ENCODE measurements around the gene NDUFA7. TPM values are rescaled to one million over a fixed set of nuclear protein-coding genes. Genes with fewer than 3 reads are reported as not detected.
"Not testable (repeated sequence)": the region's sequence is repeated elsewhere in the genome, so short reads cannot be mapped to it uniquely, and the experiment has no call there.

The NDUFA7 gene
- total and polyA plus RNA-seq, 4 donors, result 18.9 to 53.0 (median 26.7) TPM

DNA sequence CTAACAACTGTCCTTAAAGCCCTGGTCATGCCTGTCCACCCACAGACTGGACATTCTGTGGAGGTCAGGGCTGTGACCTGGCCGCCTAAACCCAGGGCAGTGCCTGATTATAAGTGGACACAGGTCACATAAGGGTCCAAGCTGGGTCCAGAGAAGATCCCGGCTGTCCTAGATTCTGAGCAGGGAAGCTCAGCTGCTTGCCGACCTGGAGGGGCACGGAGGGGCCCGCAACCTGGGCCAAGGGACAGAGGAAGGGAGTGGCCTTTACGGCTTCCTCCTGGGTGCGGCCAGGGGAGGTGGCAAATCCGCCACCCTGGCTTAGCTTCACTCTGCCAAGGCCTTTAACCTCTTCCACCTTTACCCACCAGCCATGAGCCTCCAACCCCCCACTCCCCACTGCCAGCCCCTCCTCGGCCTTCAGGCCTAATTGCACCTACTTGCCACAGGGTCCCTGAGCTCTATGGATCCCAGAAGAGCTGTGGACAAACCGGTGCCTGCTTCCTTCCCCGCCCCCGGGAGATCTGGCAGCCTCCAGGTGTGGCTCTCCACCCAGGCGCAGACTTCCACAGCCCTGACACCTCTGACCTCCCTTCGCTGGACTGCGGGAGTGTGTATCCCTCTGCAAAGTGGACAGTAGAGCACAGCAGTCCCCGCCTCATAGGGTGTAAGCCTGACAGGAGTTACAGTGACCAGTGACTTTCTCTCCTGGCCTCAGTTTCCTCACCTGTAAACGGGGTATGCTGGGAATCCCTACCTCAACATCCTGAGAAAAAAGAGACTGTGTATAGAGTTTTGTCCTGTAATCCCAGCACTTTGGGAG is 14.7 kb downstream of the NDUFA7 start:
- Histone ChIP-seq H3K27me3 (ENCODE audit: control insufficient read depth in 1 of 2, insufficient read depth in 2 of 2, low read length in 1 of 2) (no peaks in the 10 kb centered on the region), H3K9me3 (ENCODE audit: control insufficient read depth, low read length) (no peaks in the 10 kb centered on the region), H3K4me3 (ENCODE audit: low read length in 2 of 2) (no peak overlapping the region), H3K36me3 (ENCODE audit: control insufficient read depth in 1 of 2, insufficient read depth in 2 of 2, low read length in 1 of 2) (no peaks in the 10 kb centered on the region), H3K27ac (ENCODE audit: low read depth in 1 of 2, low read length in 2 of 2) (no peak overlapping the region), H3K4me1 (ENCODE audit: control insufficient read depth in 1 of 2, insufficient read depth in 2 of 2, low read length in 2 of 2) (no peaks in the 10 kb centered on the region)
- WGBS, 2 donors, result 85 to 88% methylated on average over 15 to 17 of the region's 17 CpGs
- ATAC-seq (ENCODE audit: low FRiP score) (no peak), DNase-seq (peak; percentile 40 to 70)
- intact Hi-C loops (cut with DNase I), result no loop called here

GRCh38 chr19:8305798-8306197 is 15.4 kb downstream of the NDUFA7 start:
- intact Hi-C loops (cut with DNase I), result no loop called here
- DNase-seq (peak; percentile 14 to 50), ATAC-seq (ENCODE audit: low FRiP score) (no peak)
- 73 to 95% methylated on average over 4 of the region's 4 CpGs for WGBS, 2 donors
- no peaks in the 10 kb centered on the region for H3K36me3 ChIP-seq (ENCODE audit: control insufficient read depth in 1 of 2, insufficient read depth in 2 of 2, low read length in 1 of 2)
- H3K4me1 ChIP-seq (ENCODE audit: control insufficient read depth in 1 of 2, insufficient read depth in 2 of 2, low read length in 2 of 2), result no peaks in the 10 kb centered on the region
- no peak overlapping the region for H3K4me3 ChIP-seq (ENCODE audit: low read length in 2 of 2)
- H3K27me3 ChIP-seq (ENCODE audit: control insufficient read depth in 1 of 2, insufficient read depth in 2 of 2, low read length in 1 of 2), result no peaks in the 10 kb centered on the region
- H3K27ac ChIP-seq (ENCODE audit: low read depth in 1 of 2, low read length in 2 of 2), result no peak overlapping the region
- H3K9me3 ChIP-seq (ENCODE audit: control insufficient read depth, low read length), result no peaks in the 10 kb centered on the region

- no peaks in the 10 kb centered on the region for H3K9me3 ChIP-seq (ENCODE audit: control insufficient read depth, low read length)
- no peak overlapping the region for H3K27ac ChIP-seq (ENCODE audit: low read depth in 1 of 2, low read length in 2 of 2)
- intact Hi-C loops (cut with DNase I), result no loop called here
- 81 to 83% methylated on average over 33 of the region's 33 CpGs for WGBS, 2 donors
- H3K4me3 ChIP-seq (ENCODE audit: low read length in 2 of 2), result no peak overlapping the region
- no peaks in the 10 kb centered on the region for H3K27me3 ChIP-seq (ENCODE audit: control insufficient read depth in 1 of 2, insufficient read depth in 2 of 2, low read length in 1 of 2)
- no peaks in the 10 kb centered on the region for H3K4me1 ChIP-seq (ENCODE audit: control insufficient read depth in 1 of 2, insufficient read depth in 2 of 2, low read length in 2 of 2)
- ATAC-seq (ENCODE audit: low FRiP score) (no peak), DNase-seq (peak; percentile 44 to 73)
- no peaks in the 10 kb centered on the region for H3K36me3 ChIP-seq (ENCODE audit: control insufficient read depth in 1 of 2, insufficient read depth in 2 of 2, low read length in 1 of 2)
Observed at GRCh38 chr19:8304841-8305621, 16.1 kb downstream of the NDUFA7 start.

DNA sequence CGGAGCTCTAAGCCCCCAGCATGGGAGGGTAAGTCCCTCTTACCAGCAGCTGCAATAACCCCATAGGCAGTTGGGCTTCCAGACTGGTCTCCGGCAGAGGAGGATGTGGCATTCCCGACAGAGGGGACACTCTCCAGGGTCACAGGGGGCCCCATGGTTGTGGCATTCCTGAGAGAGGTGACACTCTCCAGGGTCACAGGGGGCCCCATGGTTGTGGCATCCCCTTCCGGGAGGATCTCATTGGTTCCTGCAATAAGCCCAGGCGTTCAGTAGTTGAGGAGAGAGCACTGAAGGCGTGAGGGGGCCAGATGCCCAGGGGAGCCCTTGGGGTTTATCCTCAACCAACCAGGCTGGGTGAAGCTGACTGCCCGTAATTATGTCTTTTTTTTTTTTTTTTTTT is 18.4 kb downstream of the NDUFA7 start:
- no peaks in the 10 kb centered on the region for H3K4me1 ChIP-seq (ENCODE audit: control insufficient read depth in 1 of 2, insufficient read depth in 2 of 2, low read length in 2 of 2)
- H3K4me3 ChIP-seq (ENCODE audit: low read length in 2 of 2), result no peak overlapping the region
- no peaks in the 10 kb centered on the region for H3K36me3 ChIP-seq (ENCODE audit: control insufficient read depth in 1 of 2, insufficient read depth in 2 of 2, low read length in 1 of 2)
- peak in 1 of 2 donors; percentile 17 for DNase-seq
- WGBS, 2 donors, result 69 to 72% methylated on average over 7 of the region's 7 CpGs
- ATAC-seq (ENCODE audit: low FRiP score), result no peak
- no peaks in the 10 kb centered on the region for H3K27me3 ChIP-seq (ENCODE audit: control insufficient read depth in 1 of 2, insufficient read depth in 2 of 2, low read length in 1 of 2)
- H3K9me3 ChIP-seq (ENCODE audit: control insufficient read depth, low read length), result no peaks in the 10 kb centered on the region
- H3K27ac ChIP-seq (ENCODE audit: low read depth in 1 of 2, low read length in 2 of 2), result no peak overlapping the region
- intact Hi-C loops (cut with DNase I), result no loop called here

GRCh38 chr19:8302357-8302691 is 18.9 kb downstream of the NDUFA7 start:
- H3K9me3 ChIP-seq (ENCODE audit: control insufficient read depth, low read length), result no peaks in the 10 kb centered on the region
- intact Hi-C loops (cut with DNase I), result no loop called here
- H3K4me1 ChIP-seq (ENCODE audit: control insufficient read depth in 1 of 2, insufficient read depth in 2 of 2, low read length in 2 of 2), result no peaks in the 10 kb centered on the region
- DNase-seq (peak; percentile 64 to 74), ATAC-seq (ENCODE audit: low FRiP score) (peak; percentile 47)
- H3K27ac ChIP-seq (ENCODE audit: low read depth in 1 of 2, low read length in 2 of 2), result no peak overlapping the region
- no peak overlapping the region for H3K4me3 ChIP-seq (ENCODE audit: low read length in 2 of 2)
- 64 to 67% methylated on average over 10 to 11 of the region's 11 CpGs for WGBS, 2 donors
- no peaks in the 10 kb centered on the region for H3K27me3 ChIP-seq (ENCODE audit: control insufficient read depth in 1 of 2, insufficient read depth in 2 of 2, low read length in 1 of 2)
- H3K36me3 ChIP-seq (ENCODE audit: control insufficient read depth in 1 of 2, insufficient read depth in 2 of 2, low read length in 1 of 2), result no peaks in the 10 kb centered on the region

DNA sequence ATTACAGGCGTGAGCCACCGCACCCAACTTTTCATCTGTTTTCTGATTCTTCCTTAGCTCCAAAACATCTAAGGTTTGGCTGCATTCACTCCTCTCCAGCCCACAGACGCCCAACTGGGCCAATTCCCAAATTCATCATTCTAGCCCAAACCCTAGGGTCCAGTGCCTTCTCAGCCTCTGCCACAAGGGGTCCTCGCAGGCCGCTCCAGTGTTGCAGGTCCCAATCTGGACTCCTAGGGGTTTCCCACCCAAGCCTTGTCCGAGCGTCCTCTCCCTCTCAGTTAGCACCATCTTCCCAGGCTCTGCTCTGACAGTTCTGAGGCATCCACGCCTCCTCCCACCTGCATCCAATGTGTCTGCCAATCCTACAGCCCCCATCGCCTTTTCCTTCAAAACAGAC is 29.8 kb downstream of the NDUFA7 start:
- H3K4me1 ChIP-seq (ENCODE audit: control insufficient read depth in 1 of 2, insufficient read depth in 2 of 2, low read length in 2 of 2); intact Hi-C loops (cut with DNase I); H3K36me3 ChIP-seq (ENCODE audit: control insufficient read depth in 1 of 2, insufficient read depth in 2 of 2, low read length in 1 of 2); H3K27me3 ChIP-seq (ENCODE audit: control insufficient read depth in 1 of 2, insufficient read depth in 2 of 2, low read length in 1 of 2); H3K27ac ChIP-seq (ENCODE audit: low read depth in 1 of 2, low read length in 2 of 2); H3K4me3 ChIP-seq (ENCODE audit: low read length in 2 of 2); H3K9me3 ChIP-seq (ENCODE audit: control insufficient read depth, low read length); DNase-seq: not testable (repeated sequence)
- WGBS, 2 donors, result no CpG with 5 or more reads among the region's 9 CpGs
- peak; percentile 57 for ATAC-seq (ENCODE audit: low FRiP score)

GRCh38 chr19:8276508-8276907 is 44.7 kb downstream of the NDUFA7 start:
- DNase-seq; H3K4me1 ChIP-seq (ENCODE audit: control insufficient read depth in 1 of 2, insufficient read depth in 2 of 2, low read length in 2 of 2); H3K27ac ChIP-seq (ENCODE audit: low read depth in 1 of 2, low read length in 2 of 2); H3K9me3 ChIP-seq (ENCODE audit: control insufficient read depth, low read length); ATAC-seq (ENCODE audit: low FRiP score); H3K36me3 ChIP-seq (ENCODE audit: control insufficient read depth in 1 of 2, insufficient read depth in 2 of 2, low read length in 1 of 2); intact Hi-C loops (cut with DNase I); H3K4me3 ChIP-seq (ENCODE audit: low read length in 2 of 2); H3K27me3 ChIP-seq (ENCODE audit: control insufficient read depth in 1 of 2, insufficient read depth in 2 of 2, low read length in 1 of 2): not testable (repeated sequence)
- no CpG with 5 or more reads among the region's 9 CpGs for WGBS, 2 donors

GRCh38 chr19:8269724-8270123 is 51.5 kb downstream of the NDUFA7 start:
- DNase-seq (no peak), ATAC-seq (ENCODE audit: low FRiP score) (no peak)
- no peak overlapping the region for H3K27ac ChIP-seq (ENCODE audit: low read depth in 1 of 2, low read length in 2 of 2)
- no peaks in the 10 kb centered on the region for H3K36me3 ChIP-seq (ENCODE audit: control insufficient read depth in 1 of 2, insufficient read depth in 2 of 2, low read length in 1 of 2)
- no peaks in the 10 kb centered on the region for H3K9me3 ChIP-seq (ENCODE audit: control insufficient read depth, low read length)
- no peak overlapping the region for H3K4me3 ChIP-seq (ENCODE audit: low read length in 2 of 2)
- intact Hi-C loops (cut with DNase I), result loop anchor here in 1 of 2 donors (10.0 kb wide), 1 partner anchor 135 kb away; no protein-coding TSS in a partner anchor
- H3K4me1 ChIP-seq (ENCODE audit: control insufficient read depth in 1 of 2, insufficient read depth in 2 of 2, low read length in 2 of 2), result no peaks in the 10 kb centered on the region
- no peaks in the 10 kb centered on the region for H3K27me3 ChIP-seq (ENCODE audit: control insufficient read depth in 1 of 2, insufficient read depth in 2 of 2, low read length in 1 of 2)
- WGBS, 2 donors, result 89 to 92% methylated on average over 3 of the region's 3 CpGs

All from aorta (tissue), 5 donors.